SK-N-SH (cell line): ENCODE measurements around the gene EEF1AKMT3.

Source experiments
- FOXJ3 ChIP-seq: sonication (generic); formaldehyde crosslinking; IDR thresholded peaks from 2 replicates; pipeline ENCODE4 v1.5.1; 2020; ENCODE audit warnings: mild to moderate bottlenecking, missing genetic modification reagents
- JUND ChIP-seq: IDR thresholded peaks from 2 replicates; pipeline ENCODE4 v1.4.0; 2012
- POLR2AphosphoS5 ChIP-seq: IDR thresholded peaks from 2 replicates; pipeline ENCODE4 v1.6.1; 2012; ENCODE audit warnings: low read depth, low read length
- SIN3A ChIP-seq: IDR thresholded peaks from 2 replicates; pipeline ENCODE4 v1.6.1; 2012; ENCODE audit warnings: low read depth, mild to moderate bottlenecking, low read length, moderate library complexity, borderline replicate concordance
- TEAD4 ChIP-seq: IDR thresholded peaks from 2 replicates; pipeline ENCODE4 v1.4.0; 2012; ENCODE audit warnings: mild to moderate bottlenecking, borderline replicate concordance; ENCODE audit not compliant: insufficient read depth
- TF ChIP-seq, protein P1 (sequence below): fragments of 200-600 bp; sonication (generic); IDR thresholded peaks from 2 replicates; pipeline ENCODE4 v1.6.1; 2017; ENCODE audit warnings: antibody characterized with exemption, mild to moderate bottlenecking, moderate library complexity
- TF ChIP-seq, protein P2 (sequence below): fragments of 150-350 bp; IDR thresholded peaks from 2 replicates; pipeline ENCODE4 v1.6.1; 2017; ENCODE audit warnings: antibody characterized with exemption, low read length, low read depth, borderline replicate concordance

DNA sequence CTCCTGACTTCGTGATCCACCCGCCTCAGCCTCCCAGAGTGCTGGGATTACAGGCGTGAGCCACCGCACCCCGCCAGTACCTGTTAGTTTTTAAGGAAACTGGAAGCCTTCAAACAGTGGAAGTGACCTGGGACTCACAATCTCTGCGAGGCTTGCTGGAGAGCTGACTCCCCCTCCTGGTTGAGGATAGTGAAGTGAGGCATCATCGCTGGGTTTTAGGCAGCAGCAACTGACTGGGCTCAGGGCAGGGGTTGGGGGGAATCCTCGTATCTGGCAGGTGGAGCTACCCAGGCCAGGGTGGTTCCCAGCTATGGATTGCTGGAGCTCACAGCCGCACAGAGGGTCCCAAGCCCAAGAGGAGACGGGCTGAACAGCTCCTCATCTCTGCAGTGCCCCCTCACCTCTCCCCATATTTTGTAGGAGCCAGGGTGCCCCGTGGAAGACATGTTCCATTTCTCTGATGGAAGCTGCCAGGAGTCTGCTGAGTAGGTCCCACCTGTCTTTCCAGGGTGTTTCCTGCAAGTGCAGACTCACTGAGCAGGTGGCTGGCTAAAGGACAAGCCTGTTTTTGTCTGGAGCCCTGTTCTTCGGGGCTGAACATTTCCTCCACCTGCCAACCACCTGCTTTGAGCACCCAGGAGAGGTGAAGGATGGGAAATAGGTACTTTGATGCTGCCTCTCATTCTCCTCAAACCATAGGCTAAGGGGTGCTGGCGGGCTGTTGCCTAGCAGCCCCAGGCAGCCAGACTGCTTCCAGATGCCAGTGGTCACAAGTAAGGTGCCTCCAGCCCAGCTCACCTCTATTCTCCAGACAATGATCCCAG is 43.0 kb downstream of the EEF1AKMT3 start:
- TF ChIP-seq, protein P1, sequence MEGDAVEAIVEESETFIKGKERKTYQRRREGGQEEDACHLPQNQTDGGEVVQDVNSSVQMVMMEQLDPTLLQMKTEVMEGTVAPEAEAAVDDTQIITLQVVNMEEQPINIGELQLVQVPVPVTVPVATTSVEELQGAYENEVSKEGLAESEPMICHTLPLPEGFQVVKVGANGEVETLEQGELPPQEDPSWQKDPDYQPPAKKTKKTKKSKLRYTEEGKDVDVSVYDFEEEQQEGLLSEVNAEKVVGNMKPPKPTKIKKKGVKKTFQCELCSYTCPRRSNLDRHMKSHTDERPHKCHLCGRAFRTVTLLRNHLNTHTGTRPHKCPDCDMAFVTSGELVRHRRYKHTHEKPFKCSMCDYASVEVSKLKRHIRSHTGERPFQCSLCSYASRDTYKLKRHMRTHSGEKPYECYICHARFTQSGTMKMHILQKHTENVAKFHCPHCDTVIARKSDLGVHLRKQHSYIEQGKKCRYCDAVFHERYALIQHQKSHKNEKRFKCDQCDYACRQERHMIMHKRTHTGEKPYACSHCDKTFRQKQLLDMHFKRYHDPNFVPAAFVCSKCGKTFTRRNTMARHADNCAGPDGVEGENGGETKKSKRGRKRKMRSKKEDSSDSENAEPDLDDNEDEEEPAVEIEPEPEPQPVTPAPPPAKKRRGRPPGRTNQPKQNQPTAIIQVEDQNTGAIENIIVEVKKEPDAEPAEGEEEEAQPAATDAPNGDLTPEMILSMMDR: no peak
- TF ChIP-seq TEAD4 (no peak), SIN3A (no peak), JUND (no peak), FOXJ3 (CRISPR knock-in tag) (no peak), POLR2AphosphoS5 (no peak)
- TF ChIP-seq, protein P2, sequence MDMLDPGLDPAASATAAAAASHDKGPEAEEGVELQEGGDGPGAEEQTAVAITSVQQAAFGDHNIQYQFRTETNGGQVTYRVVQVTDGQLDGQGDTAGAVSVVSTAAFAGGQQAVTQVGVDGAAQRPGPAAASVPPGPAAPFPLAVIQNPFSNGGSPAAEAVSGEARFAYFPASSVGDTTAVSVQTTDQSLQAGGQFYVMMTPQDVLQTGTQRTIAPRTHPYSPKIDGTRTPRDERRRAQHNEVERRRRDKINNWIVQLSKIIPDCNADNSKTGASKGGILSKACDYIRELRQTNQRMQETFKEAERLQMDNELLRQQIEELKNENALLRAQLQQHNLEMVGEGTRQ: no peak
